ENCODE results near the gene CNEP1R1. TPM values are rescaled to one million over a fixed set of nuclear protein-coding genes. Genes with fewer than 3 reads are reported as not detected.

CNEP1R1 gene, protein sequence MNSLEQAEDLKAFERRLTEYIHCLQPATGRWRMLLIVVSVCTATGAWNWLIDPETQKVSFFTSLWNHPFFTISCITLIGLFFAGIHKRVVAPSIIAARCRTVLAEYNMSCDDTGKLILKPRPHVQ
- 10 to 100 TPM; 18.6 to 22.2 TPM for total RNA-seq
- long read RNA-seq, donor 1, transcript CNEP1R1-202 (6 exons, 2,117 nt) = major isoform, 10 of 15 reads
- long read RNA-seq, donor 1, partial matches to known transcripts = 0 of 15 reads
- long read RNA-seq, donor 1, other reads (novel, unspliced or antisense) = 4 of 15 reads
- long read RNA-seq, donor 2, transcript CNEP1R1-202 (6 exons, 2,117 nt) = major isoform, 8 of 12 reads
- long read RNA-seq, donor 2, partial matches to known transcripts = 0 of 12 reads
- long read RNA-seq, donor 2, other reads (novel, unspliced or antisense) = 1 of 12 reads

DNA sequence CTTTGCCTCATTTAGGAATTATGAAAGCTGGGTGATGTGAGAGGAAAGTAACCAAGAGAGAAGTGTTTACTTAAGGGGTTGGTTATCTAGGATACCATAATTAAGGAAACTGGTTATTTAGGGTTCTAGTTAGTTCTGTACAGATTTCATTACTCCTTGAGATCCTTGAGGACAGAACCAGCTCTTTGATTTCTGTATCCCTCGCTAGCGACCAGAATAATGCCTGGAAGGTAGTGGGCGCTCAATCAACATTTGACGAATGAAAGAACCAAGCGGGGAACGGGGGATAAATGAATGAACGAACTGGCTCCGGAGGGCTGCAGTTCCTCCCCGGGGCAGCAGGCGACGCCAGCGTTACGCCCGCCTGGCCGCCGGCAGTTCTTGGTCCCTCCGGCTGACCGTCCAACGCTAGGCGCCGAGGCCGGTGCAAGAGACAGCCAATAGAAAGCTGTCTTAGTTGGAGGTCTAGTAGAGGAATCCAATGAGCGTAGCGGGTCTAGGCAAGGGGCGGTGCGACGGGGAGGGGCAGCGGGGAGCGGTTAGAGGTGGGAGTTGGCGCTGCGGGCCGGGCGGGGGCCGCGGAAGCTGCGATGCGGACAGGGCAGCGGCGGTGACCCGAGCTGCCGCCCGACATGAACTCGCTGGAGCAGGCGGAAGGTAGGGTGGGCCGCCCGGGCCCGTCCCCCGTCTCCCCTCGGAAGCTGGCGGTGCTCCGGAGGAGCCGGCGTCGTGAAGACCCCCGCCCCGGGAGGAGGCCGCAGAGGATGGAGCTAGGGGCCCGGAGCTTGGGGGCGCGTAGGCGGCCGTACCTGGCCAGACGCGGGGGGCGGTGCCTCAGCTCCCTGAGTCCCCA is at the start of gene CNEP1R1:
Gene CNEP1R1, plus strand, starts transcription at position 542 of the 853 bp plus-strand sequence. Its CDS starts 91 bp downstream, at position 633.
- intact Hi-C loops (cut with DNase I) = loop anchor here (10.0 kb wide), 2 partner anchors 190 to 630 kb away; no protein-coding TSS in a partner anchor
- peak; percentile 98 for DNase-seq (ENCODE audit: low spot score)

DNA sequence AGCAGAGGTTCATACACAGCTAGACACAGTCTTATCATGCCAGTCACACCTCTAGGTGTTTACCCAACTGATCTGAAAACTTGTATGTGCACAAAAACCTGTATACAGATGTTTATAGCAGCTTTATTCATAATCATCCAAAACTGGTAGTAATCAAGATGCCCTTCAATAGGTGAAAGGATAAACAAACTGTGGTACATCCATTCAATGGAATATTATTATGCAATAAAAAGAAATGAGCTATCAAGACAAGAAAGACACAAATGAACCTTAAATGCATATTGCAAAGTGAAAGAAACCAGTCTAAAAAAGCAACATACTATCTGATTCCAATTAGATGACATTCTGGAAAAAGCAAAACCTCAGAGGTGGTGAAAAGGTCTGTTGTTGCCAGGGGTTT is 47.6 kb upstream of the CNEP1R1 start:
- DNase-seq (ENCODE audit: low spot score) = no peak
- intact Hi-C loops (cut with DNase I) = no loop called here

DNA sequence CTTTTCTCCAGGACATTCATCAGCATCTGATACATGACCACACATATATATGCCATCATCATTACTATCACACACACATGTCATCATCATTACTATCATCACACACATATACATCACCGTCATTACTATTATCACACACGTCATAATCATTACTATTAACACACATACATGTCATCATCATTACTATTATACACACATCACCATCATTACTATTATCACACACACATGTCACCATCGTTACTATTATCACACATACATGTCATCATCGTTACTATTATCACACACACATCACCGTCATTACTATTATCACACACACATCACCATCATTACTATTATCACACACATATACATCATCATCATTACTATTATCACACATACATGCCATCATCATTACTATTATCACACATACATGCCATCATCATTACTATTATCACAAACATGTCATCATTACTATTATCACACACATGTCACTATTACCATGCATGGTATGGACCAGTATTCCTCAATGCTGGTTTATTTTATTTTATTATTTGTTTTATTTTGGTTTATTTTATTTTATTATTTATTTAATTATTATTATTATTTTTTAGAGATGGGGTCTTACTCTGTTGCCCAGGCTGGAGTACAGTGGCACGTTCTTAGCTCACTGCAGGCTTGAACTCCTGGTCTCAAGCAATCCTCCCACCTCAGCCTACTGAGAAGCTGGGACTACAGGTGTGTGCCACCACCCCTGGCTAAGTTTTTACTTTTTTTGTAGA is 46.3 kb upstream of the CNEP1R1 start:
- intact Hi-C loops (cut with DNase I) = no loop called here
- DNase-seq (ENCODE audit: low spot score) = no peak

DNA sequence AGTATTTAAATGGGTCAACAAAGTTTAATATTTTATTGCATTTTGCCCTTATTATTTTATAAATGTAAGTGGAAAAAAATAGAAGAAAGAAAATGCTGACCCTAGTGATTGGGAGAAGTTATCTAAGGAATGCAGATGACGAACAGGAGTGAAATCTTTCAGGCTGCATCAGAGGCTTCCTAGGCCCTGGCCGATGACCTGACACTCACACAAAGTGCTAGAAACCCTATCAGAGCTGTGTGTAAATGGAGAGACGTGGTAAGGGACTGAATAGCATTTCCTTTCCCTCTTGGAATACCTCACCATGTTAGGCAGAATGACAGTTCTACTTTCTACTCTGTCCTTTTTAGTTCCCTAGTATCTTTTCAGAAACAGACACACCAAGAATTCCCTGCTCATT is 44.9 kb upstream of the CNEP1R1 start:
- no peak for DNase-seq (ENCODE audit: low spot score)
- intact Hi-C loops (cut with DNase I) = no loop called here

DNA sequence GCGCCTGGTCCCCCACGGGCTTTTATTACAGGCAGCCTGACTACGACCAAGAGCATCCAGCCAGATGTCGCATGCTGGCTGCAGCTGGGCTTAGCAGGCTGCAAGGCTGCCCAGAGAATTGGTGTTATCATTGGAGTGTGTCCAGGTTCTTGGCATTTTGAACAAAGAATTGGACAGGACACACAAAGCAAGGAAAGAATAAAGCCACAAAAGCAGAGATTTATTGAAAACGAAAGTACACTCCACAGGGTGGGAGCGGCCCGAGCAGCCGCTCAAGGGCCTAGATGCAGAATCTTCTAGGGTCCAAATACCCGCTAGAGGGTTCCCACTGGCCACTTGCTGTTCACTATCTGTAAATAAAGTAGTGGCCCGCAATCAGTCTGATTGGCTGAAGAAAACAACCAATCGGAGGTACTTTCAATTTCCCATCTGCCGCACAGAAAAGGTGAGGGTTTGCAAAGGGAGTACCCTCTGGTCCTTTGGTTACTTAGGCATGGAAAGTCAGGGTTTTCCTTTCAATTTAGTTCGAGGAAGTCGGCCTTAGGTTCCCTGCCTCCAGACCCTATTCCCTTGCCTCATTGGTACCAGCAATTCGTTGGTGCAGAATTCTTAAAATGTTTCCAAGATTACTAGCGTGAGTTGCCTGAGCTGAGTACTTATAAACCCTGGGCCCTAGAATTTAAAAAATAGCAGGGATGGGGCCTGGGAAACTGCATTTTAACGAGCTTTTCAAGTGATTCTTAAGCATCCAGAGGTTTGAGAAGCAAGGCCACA is 38.5 kb upstream of the CNEP1R1 start:
- no peak for DNase-seq (ENCODE audit: low spot score)
- intact Hi-C loops (cut with DNase I) = no loop called here

DNA sequence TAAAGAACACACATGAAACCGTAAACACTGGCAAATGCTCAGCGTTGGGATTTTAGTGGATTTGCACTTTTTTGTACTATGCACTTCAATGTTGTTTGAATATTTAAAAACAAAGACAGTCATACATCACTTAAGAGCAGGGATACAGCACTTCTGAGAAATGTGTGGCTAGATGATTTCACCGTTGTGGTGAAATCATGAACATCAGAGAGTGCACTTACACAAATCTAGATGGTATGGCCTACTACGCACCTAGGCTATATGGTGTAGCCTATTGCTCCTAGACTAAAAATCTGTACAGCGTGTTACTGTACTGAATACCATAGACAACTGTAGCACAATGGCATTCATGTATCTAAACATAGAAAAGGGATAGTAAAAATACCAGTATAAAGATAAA is 37.6 kb upstream of the CNEP1R1 start:
- intact Hi-C loops (cut with DNase I) = no loop called here
- no peak for DNase-seq (ENCODE audit: low spot score)

DNA sequence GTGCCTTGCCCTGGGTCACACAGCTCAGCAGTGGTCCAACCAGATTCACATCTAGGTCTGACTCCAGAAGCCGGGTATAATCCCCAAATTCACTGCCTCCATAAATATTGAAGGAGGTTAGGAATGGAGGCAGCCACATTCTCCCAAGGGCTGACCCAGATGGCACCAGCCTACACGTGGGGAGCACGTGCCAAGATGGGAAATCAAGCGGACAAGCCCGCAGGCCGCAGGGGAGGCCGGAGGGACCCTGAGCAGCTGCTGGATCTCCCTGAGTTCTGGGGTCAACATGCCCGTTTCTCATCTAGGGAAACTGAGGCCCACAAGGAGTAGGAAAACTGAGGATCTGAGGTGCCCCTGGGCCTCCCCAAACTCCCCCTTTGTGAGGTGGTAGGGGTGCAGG is 32.2 kb upstream of the CNEP1R1 start:
- no peak for DNase-seq (ENCODE audit: low spot score)
- intact Hi-C loops (cut with DNase I) = no loop called here

DNA sequence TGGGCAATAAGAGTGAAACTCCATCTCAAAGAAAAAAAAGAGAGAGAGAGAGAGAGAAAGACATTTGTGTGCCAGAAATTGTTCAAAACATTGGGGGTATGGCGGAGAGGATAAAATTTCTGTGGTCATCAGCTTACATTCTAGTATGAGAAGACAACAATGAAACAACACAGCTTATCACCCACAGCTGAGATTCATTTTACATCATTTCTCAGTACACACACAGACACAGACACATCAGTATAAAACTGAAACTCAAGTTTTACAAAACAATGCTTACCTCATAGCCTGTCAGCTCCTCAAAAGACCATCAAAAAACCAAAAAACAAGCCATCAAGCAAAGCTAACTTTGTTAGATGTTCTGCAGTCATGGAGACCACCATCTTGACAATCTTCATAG is 31.4 kb upstream of the CNEP1R1 start:
- intact Hi-C loops (cut with DNase I) = no loop called here
- DNase-seq (ENCODE audit: low spot score) = no peak

DNA sequence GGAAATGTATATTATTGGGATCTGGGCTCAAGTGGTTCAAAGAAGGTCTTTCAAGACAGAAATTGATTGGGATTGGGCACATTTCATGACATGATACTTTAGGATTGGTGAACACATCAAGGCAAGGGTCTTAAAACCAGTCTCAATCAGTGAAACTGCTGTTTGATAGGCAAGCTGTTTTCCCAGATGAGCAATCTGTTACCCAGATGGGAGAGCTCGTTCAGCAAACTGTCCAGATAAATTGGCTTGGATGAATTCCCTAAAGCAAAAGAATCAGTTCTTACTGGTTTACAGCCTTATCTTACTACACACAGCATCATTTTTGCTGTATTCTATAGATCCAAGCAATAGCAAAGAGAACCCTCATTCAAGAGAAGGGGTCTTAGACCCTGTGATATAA is 31.0 kb upstream of the CNEP1R1 start:
- no peak for DNase-seq (ENCODE audit: low spot score)
- intact Hi-C loops (cut with DNase I) = no loop called here

DNA sequence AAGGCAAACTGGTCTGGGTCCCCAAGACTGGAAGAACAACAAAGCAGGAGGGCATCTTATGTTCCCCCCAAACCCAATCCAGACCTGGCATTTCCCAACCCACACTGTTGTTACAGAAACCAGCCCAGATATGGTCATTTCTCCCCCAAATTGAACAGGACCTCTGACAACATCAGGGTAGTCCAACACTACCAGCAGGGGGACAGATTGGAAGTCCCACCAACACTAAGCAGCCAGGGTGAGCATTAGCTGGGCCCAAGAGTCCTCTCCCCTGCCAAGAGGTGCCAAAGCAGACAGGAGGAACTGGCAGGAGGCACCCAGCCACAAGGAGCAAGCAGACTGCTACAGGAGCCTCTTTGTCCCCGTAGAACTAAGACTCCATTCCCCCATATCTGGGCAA is 29.3 kb upstream of the CNEP1R1 start:
- intact Hi-C loops (cut with DNase I) = no loop called here
- no peak for DNase-seq (ENCODE audit: low spot score)

DNA sequence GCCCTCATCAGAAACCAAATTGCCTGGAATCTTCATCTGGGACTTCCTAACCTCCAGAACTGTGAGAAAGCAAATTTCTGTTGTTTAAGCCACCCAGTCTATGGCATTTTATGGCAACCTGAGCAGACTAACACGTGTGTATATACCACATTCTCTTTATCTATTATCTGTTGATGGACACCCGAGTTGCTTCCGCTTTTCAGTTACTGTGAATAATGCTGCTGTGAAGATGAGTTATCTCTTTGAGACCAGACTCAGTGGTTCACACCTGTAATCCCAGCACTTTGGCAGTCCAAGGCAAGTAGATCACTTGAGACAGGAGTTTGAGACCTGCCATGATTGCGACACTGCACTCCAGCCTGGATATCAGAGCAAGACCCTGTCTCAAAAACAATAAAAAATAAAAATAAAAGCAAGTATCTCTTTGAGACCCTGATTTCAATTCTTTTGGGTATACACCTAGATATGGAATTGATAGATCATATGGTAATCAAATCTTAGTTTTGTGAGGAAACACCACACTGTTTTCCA is 27.2 kb upstream of the CNEP1R1 start:
- intact Hi-C loops (cut with DNase I) = no loop called here
- no peak for DNase-seq (ENCODE audit: low spot score)

DNA sequence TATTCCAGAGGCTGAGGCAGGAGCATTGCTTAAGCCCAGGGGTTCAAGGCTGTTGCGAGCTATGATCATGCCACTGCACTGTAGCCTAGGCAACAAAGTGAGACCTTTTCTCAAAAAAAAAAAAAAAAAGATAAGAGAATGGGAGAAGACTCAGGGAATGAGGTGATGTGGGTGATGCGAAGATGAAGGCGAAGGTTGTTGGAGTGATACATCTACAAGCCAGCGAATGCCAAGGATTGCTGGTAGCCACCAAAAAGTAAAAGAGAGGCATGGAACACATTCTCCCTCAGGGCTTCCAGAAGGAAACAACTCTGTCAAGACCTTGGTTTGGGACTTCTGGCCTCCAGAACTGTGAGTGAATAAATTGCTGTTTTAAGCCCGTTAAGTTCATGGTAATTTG is 26.0 kb upstream of the CNEP1R1 start:
- intact Hi-C loops (cut with DNase I) = no loop called here
- no peak for DNase-seq (ENCODE audit: low spot score)

DNA sequence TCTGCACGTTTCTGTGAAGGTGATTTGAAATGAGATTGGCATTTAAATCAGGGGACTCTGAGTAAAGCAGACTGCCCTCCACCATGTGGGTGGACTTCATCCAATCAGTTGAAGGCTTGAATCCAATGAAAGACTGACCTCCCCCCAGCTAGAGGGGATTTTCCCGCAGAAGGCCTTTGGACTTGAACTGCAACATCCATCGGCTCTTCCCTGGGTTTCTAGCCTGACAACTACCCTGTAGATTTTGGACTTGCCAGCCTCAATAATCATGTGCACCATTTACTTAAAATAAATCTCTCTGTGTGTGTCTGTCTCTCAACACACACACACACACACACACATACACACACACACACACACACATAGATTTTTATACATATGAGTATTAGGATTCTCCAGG is 23.9 kb upstream of the CNEP1R1 start:
- DNase-seq (ENCODE audit: low spot score) = no peak
- intact Hi-C loops (cut with DNase I) = no loop called here

DNA sequence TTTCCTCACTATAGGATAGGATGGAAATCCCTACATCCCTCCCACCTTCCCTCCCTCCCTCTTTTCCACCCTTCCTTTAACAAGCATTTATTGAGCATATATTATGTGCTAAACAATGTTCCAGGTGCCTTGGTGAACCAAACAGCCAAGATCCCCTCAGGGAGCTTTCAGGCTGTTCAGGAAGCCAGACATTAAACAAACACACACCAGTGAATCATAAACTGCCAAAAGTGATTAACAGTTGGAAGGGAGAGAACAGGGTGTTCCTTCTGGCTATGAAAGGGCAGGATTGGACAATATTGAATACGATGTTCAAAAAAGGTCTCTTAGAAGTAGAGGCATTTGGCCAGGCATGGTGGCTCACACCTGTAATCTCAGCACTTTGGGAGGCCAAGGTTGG is 22.8 kb upstream of the CNEP1R1 start:
- no peak for DNase-seq (ENCODE audit: low spot score)
- intact Hi-C loops (cut with DNase I) = no loop called here

DNA sequence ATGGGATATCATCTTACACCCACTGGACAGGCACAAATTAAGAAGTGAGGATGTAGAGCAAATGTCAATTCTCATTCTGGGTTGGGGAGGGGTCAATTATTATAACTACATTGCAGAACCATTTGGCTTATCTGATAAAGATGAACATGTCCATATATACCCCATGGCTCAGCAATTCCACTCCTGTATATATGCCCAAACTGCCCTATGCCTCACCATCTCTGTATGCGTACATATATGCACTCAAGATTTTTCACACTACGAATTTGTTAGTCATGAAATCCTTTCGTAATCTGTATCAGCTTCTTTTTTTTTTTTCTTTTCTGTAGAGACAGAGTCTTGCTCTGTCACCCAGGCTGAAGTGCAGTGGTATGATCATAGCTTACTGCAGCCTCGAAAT is 20.8 kb upstream of the CNEP1R1 start:
- no peak for DNase-seq (ENCODE audit: low spot score)
- intact Hi-C loops (cut with DNase I) = no loop called here

DNA sequence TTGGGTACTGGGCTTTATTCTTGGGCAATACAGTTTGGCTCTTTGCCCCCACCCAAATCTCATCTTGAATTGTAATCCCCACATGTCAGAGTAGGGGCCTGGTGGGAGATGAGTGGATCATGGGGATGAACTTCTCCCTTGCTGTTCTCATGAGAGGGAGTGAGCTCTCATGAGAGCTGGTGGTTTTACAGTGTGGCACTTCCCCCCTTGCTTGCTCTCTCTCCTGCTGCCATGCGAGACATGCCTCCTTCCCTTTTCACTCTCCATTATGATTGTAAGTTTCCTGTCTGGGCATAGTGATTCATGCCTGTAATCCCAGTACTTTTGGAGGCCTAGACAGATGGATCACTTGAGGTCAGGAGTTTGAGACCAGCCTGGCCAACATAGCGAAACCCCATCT is 18.1 kb upstream of the CNEP1R1 start:
- intact Hi-C loops (cut with DNase I) = no loop called here
- no peak for DNase-seq (ENCODE audit: low spot score)

DNA sequence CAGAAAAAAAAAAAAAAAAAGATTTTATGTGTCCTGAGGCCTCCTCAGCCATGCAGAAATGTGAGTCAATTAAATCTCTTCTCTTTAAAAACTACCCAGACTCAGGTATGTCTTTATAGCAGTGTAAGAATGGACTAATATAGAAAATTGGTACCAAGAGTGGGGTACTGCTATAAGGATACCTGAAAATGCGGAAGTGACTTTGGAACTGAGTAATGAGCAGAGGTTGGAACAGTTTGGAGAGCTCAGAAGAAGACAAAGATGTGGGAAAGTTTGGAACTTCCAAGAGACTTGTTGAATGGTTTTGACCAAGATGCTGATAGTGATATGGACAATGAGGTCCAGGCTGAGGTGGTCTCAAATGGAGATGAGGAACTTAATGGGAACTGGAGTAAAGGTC is 17.3 kb upstream of the CNEP1R1 start:
- intact Hi-C loops (cut with DNase I) = no loop called here
- no peak for DNase-seq (ENCODE audit: low spot score)

DNA sequence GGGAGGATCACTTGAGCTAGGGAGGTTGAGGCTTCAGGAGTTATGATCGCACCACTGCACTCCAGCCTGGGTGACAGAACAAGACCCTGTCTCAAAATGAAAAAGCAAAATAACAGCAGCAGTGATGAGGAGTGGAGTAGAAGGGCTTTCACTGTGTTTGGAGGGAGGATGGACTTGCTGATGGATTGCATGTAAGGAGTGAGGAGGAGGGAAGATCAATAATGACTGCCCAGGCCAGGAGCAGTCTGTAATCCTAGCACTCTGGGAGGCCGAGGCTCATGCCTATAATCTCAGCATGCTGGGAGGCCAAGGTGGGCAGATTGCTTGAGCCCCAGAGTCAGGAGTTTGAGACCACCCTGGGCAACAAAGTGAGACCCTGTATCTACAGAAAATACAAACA is 14.8 kb upstream of the CNEP1R1 start:
- DNase-seq (ENCODE audit: low spot score) = no peak
- intact Hi-C loops (cut with DNase I) = no loop called here

DNA sequence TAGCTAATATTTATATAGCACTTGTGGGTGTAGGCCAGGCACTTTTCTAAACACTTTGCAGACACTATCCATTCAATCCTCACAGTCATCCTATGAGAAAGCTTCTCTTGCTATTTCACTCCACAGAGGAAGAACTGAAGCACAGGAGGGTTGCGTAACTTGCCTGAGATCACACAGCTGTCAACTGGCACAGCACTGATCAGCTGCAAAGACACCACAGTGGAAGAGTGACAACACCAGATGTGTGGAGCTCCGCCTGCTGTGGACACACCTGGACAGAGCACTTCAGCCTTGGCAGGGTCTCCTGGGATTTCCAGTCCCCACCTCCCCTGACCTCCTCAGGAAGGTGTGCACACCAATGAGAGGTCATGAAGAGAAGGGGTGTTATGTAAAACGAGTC is 13.3 kb upstream of the CNEP1R1 start:
- intact Hi-C loops (cut with DNase I) = no loop called here
- no peak for DNase-seq (ENCODE audit: low spot score)
